Sigmoid colon (tissue), 7 donors: ENCODE measurements around the gene VPS50. TPM values are rescaled to one million over a fixed set of nuclear protein-coding genes. Genes with fewer than 3 reads are reported as not detected.

ENCODE experiments used
- DNase-seq: peaks from one replicate; pipeline ENCODE4 v3.0.0-alpha.2; 2019
- H3K27ac ChIP-seq, 4 donors: fragments of 200-600 bp; sonication (generic); one replicate each; pipeline ENCODE4 v1.5.1; 2016 to 2019; ENCODE audit warnings: mild to moderate bottlenecking in 1 of 4
- H3K27me3 ChIP-seq, 3 donors: fragments of 200-600 bp; sonication (generic); one replicate each; pipeline ENCODE4 v1.5.1; 2019; ENCODE audit warnings: mild to moderate bottlenecking in 1 of 3
- H3K36me3 ChIP-seq, 4 donors: fragments of 200-600 bp; sonication (generic); one replicate each; pipeline ENCODE4 v1.5.1; 2016 to 2019
- H3K4me1 ChIP-seq, 4 donors: fragments of 200-600 bp; sonication (generic); one replicate each; pipeline ENCODE4 v1.5.1; 2017 to 2019
- H3K4me3 ChIP-seq, 4 donors: fragments of 200-600 bp; sonication (generic); one replicate each; pipeline ENCODE4 v1.5.1; 2017 to 2019; ENCODE audit warnings: mild to moderate bottlenecking in 2 of 4, moderate library complexity in 1 of 4
- H3K9me3 ChIP-seq, 4 donors: fragments of 200-600 bp in 3 of 4; sonication (generic) in 3 of 4; one replicate each; pipeline versions ENCODE4 v1.5.1 to v1.6.1; 2013 to 2019
- CTCF ChIP-seq, 4 experiments: fragments of 450-650 bp in 3 of 4; fragments of 200-600 bp in 1 of 4; IDR thresholded peaks; one replicate each; pipeline ENCODE4 v1.5.1; 2016 to 2019; ENCODE audit warnings: antibody characterized with exemption in 4 of 4, mild to moderate bottlenecking in 3 of 4, moderate library complexity in 2 of 4
- EP300 ChIP-seq, 4 donors: sonication (generic); formaldehyde crosslinking; IDR thresholded peaks; one replicate each; pipeline ENCODE4 v1.6.1; 2017; ENCODE audit warnings: antibody characterized with exemption in 4 of 4
- POLR2A ChIP-seq, 2 donors: fragments of 450-650 bp; IDR thresholded peaks; one replicate each; pipeline ENCODE4 v1.6.1; 2016; ENCODE audit warnings: antibody characterized with exemption in 2 of 2, mild to moderate bottlenecking in 2 of 2, moderate library complexity in 2 of 2
- POLR2AphosphoS5 ChIP-seq, 4 donors: sonication (generic); formaldehyde crosslinking; IDR thresholded peaks; one replicate each; pipeline ENCODE4 v1.6.1; 2017; ENCODE audit warnings: antibody characterized with exemption in 4 of 4
- WGBS, 2 donors: extraction: QIAGEN DNeasy Blood & Tissue Kit; methylation state at CpG; one replicate each; pipeline ENCODE4 v1.1.7; 2013; 5-methylcytosine and 5-hydroxymethylcytosine counted together
- intact Hi-C: fragments of 100-400 bp; cut with DNase I; formaldehyde crosslinking; loops from one replicate; pipeline ENCODE4 v1.15.1; 2023
- polyA plus RNA-seq, 3 donors: library from polyadenylated mRNA; stranded (reverse); fragments of 200-250 nt; gene quantifications; one replicate each; pipeline ENCODE4 v1.2.3, GENCODE V29; 2013
- total RNA-seq, 4 donors: library from RNA; depleted of rRNA; stranded (reverse); fragments of >200 nt; gene quantifications; one replicate each; pipeline ENCODE4 v1.1.0, GENCODE V29; 2016
- donor health status: healthy with polysubstance abuse.
- donor health status: Bipolar disorder and iron deficiency.
- donor health status: healthy.

Gene VPS50
- total and polyA plus RNA-seq, 7 donors, result 4.8 to 36.4 (median 21.7) TPM

- Histone ChIP-seq H3K27ac (no peak overlapping the region), H3K9me3 (no peaks in the 10 kb centered on the region), H3K36me3 (no peaks in the 10 kb centered on the region), H3K27me3 (no peaks in the 10 kb centered on the region), H3K4me3 (no peak overlapping the region), H3K4me1 (no peaks in the 10 kb centered on the region)
- no peak for DNase-seq
- 58 to 78% methylated on average over 1 of the region's 1 CpG for WGBS, 2 donors
- intact Hi-C loops, result loop anchor here (10.0 kb wide), 1 partner anchor 75 kb away; the partner anchor contains the start of gene SAMD9L
- no peak for TF ChIP-seq POLR2A (IDR thresholded peaks at IDR 0.05)
- TF ChIP-seq CTCF (IDR thresholded peaks at IDR 0.05), result no peak
- no peak for TF ChIP-seq EP300 (IDR thresholded peaks at IDR 0.05)
- no peak for TF ChIP-seq POLR2AphosphoS5 (IDR thresholded peaks at IDR 0.05)
Observed at GRCh38 chr7:93219868-93220267, 12.3 kb upstream of the VPS50 start.

- WGBS, 2 donors, result 50 to 71% methylated on average over 2 of the region's 2 CpGs
- Histone ChIP-seq H3K27me3 (no peaks in the 10 kb centered on the region), H3K4me1 (peaks cover 0 to 2% (median 1%) of the 10 kb centered on the region in 4 donors), H3K4me3 (no peak within 1 kb of the TSS), H3K36me3 (no peaks in the 10 kb centered on the region), H3K9me3 (no peaks in the 10 kb centered on the region), H3K27ac (no peak within 1 kb of the TSS)
- TF ChIP-seq CTCF (IDR thresholded peaks at IDR 0.05), result no peak
- TF ChIP-seq EP300 (IDR thresholded peaks at IDR 0.05), result no peak
- no peak for TF ChIP-seq POLR2AphosphoS5 (IDR thresholded peaks at IDR 0.05)
- no peak for TF ChIP-seq POLR2A (IDR thresholded peaks at IDR 0.05)
- intact Hi-C loops, result loop anchor here (10.0 kb wide), 1 partner anchor 82 kb away; the partner anchor contains the start of gene SAMD9L
- no peak for DNase-seq
Observed at GRCh38 chr7:93226310-93226709, 5.9 kb upstream of the VPS50 start, which contains the start of gene HEPACAM2. Gene HEPACAM2 (minus strand): TSS chr7:93226469.

GRCh38 chr7:93228302-93228701 lies 3.9 kb upstream of the VPS50 start:
- no peak for DNase-seq
- Histone ChIP-seq H3K4me3 (no peak overlapping the region), H3K27ac (no peak overlapping the region), H3K9me3 (no peaks in the 10 kb centered on the region), H3K27me3 (no peaks in the 10 kb centered on the region), H3K36me3 (no peaks in the 10 kb centered on the region), H3K4me1 (peaks cover 0 to 13% (median 10%) of the 10 kb centered on the region in 4 donors)
- intact Hi-C loops, result loop anchor here (10.0 kb wide), 1 partner anchor 84 kb away; the partner anchor contains the start of gene SAMD9L
- TF ChIP-seq CTCF (IDR thresholded peaks at IDR 0.05) (peak; percentile 33 to 80 (median 58)), POLR2AphosphoS5 (IDR thresholded peaks at IDR 0.05) (no peak), EP300 (IDR thresholded peaks at IDR 0.05) (no peak), POLR2A (IDR thresholded peaks at IDR 0.05) (no peak)
- WGBS, 2 donors, result 1% methylated on average over 2 of the region's 2 CpGs

GRCh38 chr7:93231259-93231658 lies 907 bp upstream of the VPS50 start:
- Histone ChIP-seq H3K27me3 (no peaks in the 10 kb centered on the region), H3K9me3 (no peaks in the 10 kb centered on the region), H3K36me3 (no peaks in the 10 kb centered on the region), H3K4me1 (peaks cover 0 to 20% (median 13%) of the 10 kb centered on the region in 4 donors), H3K27ac (no peak overlapping the region), H3K4me3 (peak overlapping the region; percentile 64 to 75 (median 68))
- intact Hi-C loops, result loop anchor here (10.0 kb wide), 1 partner anchor 774 kb away; the partner anchor contains the start of gene BET1
- TF ChIP-seq CTCF (IDR thresholded peaks at IDR 0.05) (no peak), EP300 (IDR thresholded peaks at IDR 0.05) (no peak), POLR2AphosphoS5 (IDR thresholded peaks at IDR 0.05) (no peak), POLR2A (IDR thresholded peaks at IDR 0.05) (no peak)
- no peak for DNase-seq
- WGBS, 2 donors, result 14 to 30% methylated on average over 5 of the region's 5 CpGs

GRCh38 chr7:93232673-93233018 lies 480 bp downstream of the VPS50 start:
- no peaks in the 10 kb centered on the region for H3K9me3 ChIP-seq
- peaks cover 0 to 20% (median 13%) of the 10 kb centered on the region in 4 donors for H3K4me1 ChIP-seq
- intact Hi-C loops, result loop anchor here (10.0 kb wide), 1 partner anchor 772 kb away; the partner anchor contains the start of gene BET1
- peak overlapping the region; percentile 64 to 75 (median 68) for H3K4me3 ChIP-seq
- TF ChIP-seq POLR2AphosphoS5 (IDR thresholded peaks at IDR 0.05), result no peak
- TF ChIP-seq EP300 (IDR thresholded peaks at IDR 0.05), result no peak
- no peak for TF ChIP-seq POLR2A (IDR thresholded peaks at IDR 0.05)
- TF ChIP-seq CTCF (IDR thresholded peaks at IDR 0.05), result no peak
- DNase-seq, result no peak
- WGBS, 2 donors, result 0 to 3% methylated on average over 8 of the region's 8 CpGs
- no peaks in the 10 kb centered on the region for H3K27me3 ChIP-seq
- peak overlapping the region; percentile 59 to 73 (median 64) for H3K27ac ChIP-seq
- no peaks in the 10 kb centered on the region for H3K36me3 ChIP-seq
